Measurements from ENCODE around the gene CD207.
"Not testable (repeated sequence)": the region's sequence is repeated elsewhere in the genome, so short reads cannot be mapped to it uniquely, and the experiment has no call there.

Gene CD207

GRCh38 chr2:70828914-70829824 lies 6.4 kb downstream of the CD207 start:
- DNase-seq = no peak

DNA sequence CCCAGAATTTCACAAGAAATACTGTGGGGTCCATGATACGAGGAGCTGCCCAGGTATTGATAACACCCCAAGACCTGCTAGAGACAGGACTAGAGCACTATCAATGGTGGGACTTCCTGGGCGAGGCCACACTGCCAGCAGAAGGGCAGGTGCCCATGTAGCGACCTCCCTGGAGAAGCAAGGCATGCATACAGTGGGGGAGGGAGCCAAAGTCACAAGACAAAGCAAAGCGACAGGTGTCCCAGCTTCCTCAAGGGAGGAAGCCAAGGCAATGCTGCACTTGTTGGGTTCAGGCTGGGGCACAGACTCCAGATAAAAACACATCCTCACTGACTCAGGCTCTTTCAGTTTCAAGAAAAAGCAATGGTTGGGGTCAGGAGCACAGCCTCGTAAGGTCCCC lies 7.5 kb downstream of the CD207 start:
- no peak for DNase-seq

DNA sequence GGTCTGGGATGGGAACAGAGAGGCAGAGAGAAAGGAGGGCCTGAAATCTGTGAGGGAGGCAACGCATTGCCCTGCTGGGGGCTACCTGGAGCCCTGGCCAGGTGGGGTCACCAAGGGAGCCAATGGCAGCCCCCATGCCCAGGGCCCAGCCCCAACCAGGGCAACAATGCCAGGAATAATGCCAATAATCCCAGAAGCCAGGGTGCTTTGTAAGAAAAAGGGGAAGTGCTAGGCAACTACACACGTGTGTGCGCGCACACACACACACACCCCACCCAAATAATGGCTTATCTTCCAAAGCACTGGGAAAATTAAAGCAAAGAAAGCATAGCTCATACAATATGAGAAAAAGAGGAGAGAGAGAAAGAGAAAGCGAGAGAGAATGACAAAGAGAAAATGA lies 8.2 kb downstream of the CD207 start:
- no peak for DNase-seq

DNA sequence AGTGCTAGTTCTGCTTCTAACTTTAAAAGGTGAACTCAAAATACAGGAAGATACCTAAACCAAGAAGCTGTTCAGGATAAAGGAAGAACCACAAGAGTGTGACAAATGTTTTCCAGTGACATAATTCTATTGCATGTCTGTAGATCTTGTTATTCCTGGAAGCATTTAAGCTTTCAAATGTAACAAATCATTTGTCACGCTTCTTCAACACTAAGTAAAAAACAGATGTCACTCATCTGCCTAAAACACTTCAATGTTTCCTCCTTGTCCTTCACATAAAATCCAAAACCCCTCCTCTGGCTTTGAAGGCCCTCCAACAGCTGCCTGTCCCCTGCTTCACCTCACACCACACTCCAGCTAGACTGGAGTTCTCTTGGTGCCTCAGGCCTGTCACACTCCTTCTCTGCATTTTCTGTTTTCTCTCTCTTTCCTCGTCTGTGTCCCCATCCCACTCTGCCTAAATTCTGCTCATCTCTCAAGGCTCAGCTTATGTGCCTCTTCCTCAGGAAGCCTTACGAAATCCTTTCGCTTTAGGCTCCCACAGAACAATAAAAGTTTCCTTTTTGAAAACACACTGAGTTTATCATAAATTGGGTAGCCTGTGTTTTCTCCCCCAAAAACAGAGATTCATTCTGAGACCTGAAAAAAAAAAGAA lies 8.8 kb downstream of the CD207 start:
- DNase-seq = no peak

DNA sequence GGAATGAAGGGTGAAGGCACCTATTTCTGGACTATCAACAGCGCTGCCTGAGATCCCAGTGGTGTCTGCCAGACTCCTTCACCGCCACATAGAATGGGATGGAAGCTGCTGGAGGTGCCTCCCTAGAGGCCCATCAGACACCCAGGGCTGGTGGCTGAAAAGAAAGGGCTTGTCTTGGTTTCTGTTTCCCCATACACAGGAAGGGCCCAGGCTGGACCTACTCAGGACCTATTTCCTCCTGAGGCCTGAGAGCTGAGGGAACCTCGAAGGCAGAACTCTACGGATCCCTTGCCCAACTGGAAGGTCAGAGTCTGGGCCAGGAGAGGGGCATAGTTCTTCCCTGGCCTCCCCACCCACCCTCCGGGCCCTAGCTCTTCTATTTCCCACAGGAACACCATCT lies 12.4 kb downstream of the CD207 start:
- no peak for DNase-seq

DNA sequence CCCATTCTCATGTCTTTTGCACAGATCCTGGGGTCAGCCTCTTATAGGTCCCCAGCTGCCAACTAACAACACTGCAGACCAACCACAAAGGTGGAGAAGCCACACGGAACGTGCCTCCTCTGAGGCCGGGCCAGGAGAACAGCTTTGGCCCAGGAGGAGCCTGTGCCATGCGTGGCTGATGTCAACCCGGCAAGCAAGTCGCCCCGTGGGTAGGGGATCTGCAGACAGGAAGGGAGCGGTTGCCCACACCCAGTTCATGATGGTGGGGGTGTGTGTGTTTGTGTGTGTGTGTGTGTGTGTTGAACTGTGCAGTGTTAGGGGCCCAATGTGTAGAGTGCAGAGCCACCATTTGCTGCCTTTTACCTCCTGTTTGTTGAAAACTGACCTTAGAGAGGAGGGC lies 12.8 kb downstream of the CD207 start:
- DNase-seq = no peak

DNA sequence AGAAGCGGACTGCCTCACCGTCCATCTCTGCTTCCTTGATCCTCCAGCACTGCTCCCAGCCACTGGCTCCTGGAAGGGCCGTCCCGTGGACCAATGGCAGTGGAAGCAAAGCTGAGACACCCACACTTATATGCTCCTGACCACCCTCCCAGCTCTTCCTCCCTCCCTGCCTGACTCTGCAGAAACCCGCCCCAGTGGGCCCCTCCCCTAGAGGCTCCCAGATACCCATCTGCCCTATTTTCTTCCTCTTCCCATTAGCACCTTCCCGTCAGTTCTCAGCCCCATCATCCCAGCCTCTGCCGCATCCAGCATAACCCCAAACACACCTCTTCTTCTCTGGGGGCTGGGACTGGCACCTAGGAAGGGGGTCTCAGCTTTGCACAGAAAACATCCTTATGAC lies 15.1 kb downstream of the CD207 start, which contains the start of gene CLEC4F:
CLEC4F (minus strand) TSS at position 101 of the 400 bp plus-strand sequence; CDS start at position 25, 76 bp downstream.
- no peak for DNase-seq

GRCh38 chr2:70817284-70817954 lies 18.2 kb downstream of the CD207 start:
- no peak for DNase-seq

DNA sequence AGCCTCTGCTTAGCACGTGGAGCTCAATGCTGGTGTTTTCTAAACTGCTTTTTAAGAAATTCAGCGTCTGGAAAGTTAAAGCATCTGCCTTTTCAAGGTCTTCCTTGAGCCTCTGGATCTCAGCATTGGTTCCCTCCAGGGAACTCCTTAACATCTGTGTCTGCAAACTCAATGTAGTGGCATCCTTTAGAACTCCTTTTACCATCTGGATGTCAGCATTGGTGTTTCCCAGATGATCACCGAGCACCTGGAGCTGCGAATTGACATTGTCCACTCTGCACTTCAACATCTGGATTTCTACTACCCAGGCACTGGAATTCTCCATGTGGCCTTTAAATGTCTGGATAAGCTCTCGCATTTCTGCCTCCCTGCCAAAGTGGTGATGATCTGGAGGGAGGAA lies 18.9 kb downstream of the CD207 start:
- no peak for DNase-seq

GRCh38 chr2:70808983-70809958 lies 26.3 kb downstream of the CD207 start:
- DNase-seq = no peak

- DNase-seq = no peak
Measured at GRCh38 chr2:70807828-70808118, 27.8 kb downstream of the CD207 start.

GRCh38 chr2:70807102-70807827 lies 28.4 kb downstream of the CD207 start:
- DNase-seq = no peak

GRCh38 chr2:70806620-70807019 lies 29.0 kb downstream of the CD207 start:
- no peak for DNase-seq

GRCh38 chr2:70806013-70806412 lies 29.6 kb downstream of the CD207 start:
- DNase-seq = no peak

DNA sequence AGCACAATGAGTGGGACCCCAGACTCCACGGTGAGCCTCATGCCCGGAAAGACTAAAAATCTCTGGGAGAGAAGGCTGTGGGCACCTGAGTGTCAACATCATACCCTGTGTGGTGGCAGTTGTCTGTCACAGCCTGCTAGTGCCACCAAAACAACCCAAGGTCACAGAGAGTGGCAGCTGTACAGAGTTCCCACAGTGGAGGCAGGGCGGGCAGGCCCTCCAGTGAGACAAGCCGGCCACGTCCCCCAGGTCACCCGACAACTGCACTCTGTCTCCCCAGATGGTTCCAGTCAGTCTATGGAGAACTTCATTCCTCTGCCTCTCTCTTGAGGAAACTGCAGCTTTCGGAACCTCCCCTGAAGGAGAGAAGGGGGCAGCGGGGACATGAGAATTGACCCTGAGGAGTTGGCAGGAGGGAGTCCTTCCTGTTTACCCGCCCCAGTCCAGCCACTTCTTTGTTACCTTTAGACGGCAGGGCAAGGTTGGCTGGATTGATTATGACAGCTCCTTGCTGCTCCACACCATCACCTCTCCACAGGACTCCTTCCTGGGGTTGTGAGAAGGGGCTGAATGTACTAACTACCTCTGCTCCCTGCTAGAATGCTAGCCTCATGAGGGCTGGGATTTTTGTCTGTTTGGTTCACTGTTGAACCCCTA lies 33.9 kb downstream of the CD207 start:
- DNase-seq = no peak

- no peak for DNase-seq
Measured at GRCh38 chr2:70799706-70800105, 35.9 kb downstream of the CD207 start.

DNA sequence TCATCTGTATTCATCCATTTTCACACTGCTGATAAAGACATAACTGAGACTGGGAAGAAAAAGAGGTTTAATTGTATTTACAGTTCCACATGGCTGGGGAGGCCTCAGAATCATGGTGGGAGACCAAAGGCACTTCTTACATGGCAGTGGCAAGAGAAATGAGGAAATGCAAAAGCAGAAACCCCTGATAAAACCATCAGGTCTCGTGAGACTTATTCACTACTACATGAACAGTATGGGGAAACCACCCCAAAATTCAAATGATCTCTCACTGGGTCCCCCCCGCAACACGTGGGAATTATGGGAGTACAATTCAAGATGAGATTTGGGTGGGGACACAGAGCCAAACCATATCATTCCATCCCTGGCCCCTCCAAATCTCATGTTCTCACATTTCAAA lies 37.6 kb downstream of the CD207 start:
- not testable (repeated sequence) for DNase-seq

DNA sequence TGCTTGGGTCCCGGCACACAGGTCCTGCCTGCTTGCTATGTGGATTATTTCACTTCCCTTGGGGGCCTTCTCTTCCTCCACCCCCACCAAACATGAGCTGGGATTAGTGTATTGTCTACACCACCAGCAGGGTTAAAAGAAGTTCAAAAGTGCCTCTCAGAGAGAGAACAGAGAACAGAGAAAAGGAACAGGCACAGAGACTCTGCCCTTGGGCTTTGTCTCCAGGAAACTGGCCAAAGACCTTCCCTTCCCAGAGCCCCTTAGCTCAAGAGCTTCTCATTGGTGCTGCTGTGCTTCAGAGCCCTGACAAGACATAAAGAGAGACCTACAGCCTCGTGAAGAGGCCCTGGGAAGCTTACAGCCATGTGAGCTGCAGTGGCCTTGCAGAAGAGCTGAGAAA lies 38.1 kb downstream of the CD207 start:
- no peak for DNase-seq

- DNase-seq = no peak
Measured at GRCh38 chr2:70796262-70796661, 39.4 kb downstream of the CD207 start.

DNA sequence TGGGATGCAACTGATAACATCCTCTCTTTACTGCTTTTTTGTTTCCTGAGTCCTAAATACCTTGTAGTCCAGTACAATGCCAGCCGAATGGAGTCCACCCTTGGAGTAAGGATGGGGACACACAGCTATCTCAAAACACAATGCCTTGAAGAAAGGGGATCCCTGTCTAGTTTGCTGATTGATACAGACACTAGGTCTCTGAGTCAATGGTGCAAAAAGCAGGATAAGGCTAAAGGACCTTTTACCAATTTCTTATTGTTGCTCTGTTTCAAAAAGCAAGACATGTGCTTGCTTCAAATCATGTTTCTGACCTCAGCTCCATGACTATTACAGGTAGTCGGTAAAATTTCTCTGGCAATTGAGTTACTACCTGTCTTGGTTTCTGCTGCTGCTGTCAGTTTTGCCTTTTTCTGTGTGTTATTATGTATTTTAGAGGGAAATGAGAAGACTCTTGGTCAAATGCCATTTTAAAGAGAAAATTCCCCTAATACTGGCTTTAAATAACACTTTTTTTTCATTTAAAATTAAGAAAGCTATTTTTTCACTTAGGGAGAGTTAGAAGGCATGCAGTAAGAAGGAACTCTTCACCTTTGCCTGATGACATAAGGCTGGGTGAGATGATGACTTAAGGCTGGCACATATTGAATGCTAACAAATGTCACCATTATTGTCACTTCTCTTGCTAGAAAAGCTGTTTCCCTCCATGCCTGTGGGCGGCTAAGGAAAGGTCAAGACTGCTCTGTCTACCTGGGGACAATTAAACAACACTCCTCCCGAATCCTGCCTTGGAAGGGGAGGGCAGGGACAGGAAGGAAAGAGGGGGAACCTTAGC lies 40.2 kb downstream of the CD207 start:
- DNase-seq = no peak

Measured in effector CD8-positive, alpha-beta T cell (primary cell).